Peyer's patch (tissue), 4 donors: ENCODE measurements around the gene APOBEC2. TPM values are rescaled to one million over a fixed set of nuclear protein-coding genes. Genes with fewer than 3 reads are reported as not detected.
"Not testable (repeated sequence)": the region's sequence is repeated elsewhere in the genome, so short reads cannot be mapped to it uniquely, and the experiment has no call there.

ENCODE experiments used
- DNase-seq, 3 donors: peaks; one replicate each; pipeline ENCODE4 v3.0.0-alpha.2; 2017 to 2019
- H3K27ac ChIP-seq, 4 donors: fragments of 200-600 bp; sonication (generic); one replicate each; pipeline ENCODE4 v1.5.1; 2016 to 2019
- H3K27me3 ChIP-seq, 2 donors: fragments of 200-600 bp; sonication (generic); one replicate each; pipeline ENCODE4 v1.5.1; 2019
- H3K36me3 ChIP-seq, 3 donors: fragments of 200-600 bp; sonication (generic); one replicate each; pipeline ENCODE4 v1.5.1; 2016 to 2019
- H3K4me1 ChIP-seq, 4 donors: fragments of 200-600 bp; sonication (generic); one replicate each; pipeline ENCODE4 v1.5.1; 2016 to 2019
- H3K4me3 ChIP-seq, 4 donors: fragments of 200-600 bp; sonication (generic); 1 replicate in 3 of 4; 2 replicates in 1 of 4; pipeline ENCODE4 v1.5.1; 2016 to 2019; ENCODE audit warnings: mild to moderate bottlenecking in 1 of 4
- H3K9me3 ChIP-seq, 4 donors: fragments of 200-600 bp; sonication (generic); one replicate each; pipeline ENCODE4 v1.5.1; 2016 to 2019; ENCODE audit warnings: mild to moderate bottlenecking in 1 of 4
- CTCF ChIP-seq, 6 experiments: fragments of 450-650 bp in 4 of 6; fragments of 200-600 bp in 2 of 6; sonication (generic) in 1 of 6; IDR thresholded peaks; one replicate each; pipeline ENCODE4 v1.5.1; 2017 to 2019; ENCODE audit warnings: antibody characterized with exemption in 6 of 6, mild to moderate bottlenecking in 3 of 6, moderate library complexity in 1 of 6
- POLR2A ChIP-seq, 2 donors: fragments of 450-650 bp; IDR thresholded peaks; one replicate each; pipeline ENCODE4 v1.5.1; 2017; ENCODE audit warnings: antibody characterized with exemption in 2 of 2, mild to moderate bottlenecking in 2 of 2, moderate library complexity in 2 of 2
- total RNA-seq, 4 donors: library from RNA; depleted of rRNA; stranded (reverse); fragments of >200 nt; gene quantifications; one replicate each; pipeline ENCODE4 v1.1.0, GENCODE V29; 2016

APOBEC2 gene
- 1 to 10 TPM in 1 of 4 donors, not detected in 3; 1.1 TPM for total RNA-seq

DNA sequence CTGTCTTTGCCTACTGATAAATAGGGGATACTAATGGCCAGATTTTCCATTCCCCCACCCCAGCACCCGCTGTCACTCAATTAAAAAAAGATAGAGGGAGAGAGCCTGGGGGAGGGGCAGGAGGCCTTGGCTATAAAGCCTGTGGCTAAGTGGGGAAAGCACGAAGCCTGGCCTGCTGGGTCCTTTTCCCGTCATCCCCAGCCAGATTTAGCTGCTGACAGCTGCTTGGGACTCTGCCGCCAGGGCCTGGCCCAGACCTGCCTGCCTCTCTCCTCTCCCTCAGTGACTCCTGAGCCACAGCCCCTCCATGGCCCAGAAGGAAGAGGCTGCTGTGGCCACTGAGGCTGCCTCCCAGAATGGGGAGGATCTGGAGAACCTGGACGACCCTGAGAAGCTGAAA lies at the start of gene APOBEC2:
Gene APOBEC2 (plus strand): TSS at position 162 of the 400 bp plus-strand sequence. CDS start 146 bp downstream, at position 308.
- Histone ChIP-seq H3K27ac (peak within 1 kb of the TSS in 1 of 4 donors; percentile 70), H3K36me3 (no peaks in the 10 kb centered on the region), H3K27me3 (no peaks in the 10 kb centered on the region), H3K4me1 (peaks cover 0 to 4% (median 2%) of the 10 kb centered on the region in 4 donors), H3K9me3 (no peaks in the 10 kb centered on the region), H3K4me3 (no peak within 1 kb of the TSS)
- TF ChIP-seq CTCF (IDR thresholded peaks at IDR 0.05) = no peak
- TF ChIP-seq POLR2A (IDR thresholded peaks at IDR 0.05) = no peak
- no peak for DNase-seq

DNA sequence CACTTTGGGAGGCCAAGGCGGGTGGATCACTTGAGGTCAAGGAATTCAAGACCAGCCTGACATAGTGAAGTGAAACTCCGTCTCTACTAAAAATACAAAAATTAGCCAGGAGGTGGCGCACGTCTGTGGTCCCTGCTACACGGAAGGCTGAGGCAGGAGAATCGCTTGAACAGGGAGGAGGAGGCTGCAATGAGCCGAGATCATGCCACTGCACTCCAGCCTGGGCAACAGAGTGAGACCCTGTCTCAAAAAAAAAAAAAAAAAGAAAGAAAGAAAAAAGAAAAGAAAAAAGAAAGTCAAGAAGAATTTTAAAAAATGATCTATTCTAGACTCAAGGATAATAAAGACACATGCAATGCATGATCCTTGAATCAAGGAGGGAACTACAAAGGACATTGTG lies 46.8 kb upstream of the APOBEC2 start:
- not testable (repeated sequence) for H3K4me1 ChIP-seq, H3K4me3 ChIP-seq, H3K27me3 ChIP-seq, H3K27ac ChIP-seq, H3K36me3 ChIP-seq, H3K9me3 ChIP-seq
- TF ChIP-seq CTCF (IDR thresholded peaks at IDR 0.05) = peak; percentile 30 to 75 (median 71)
- peak; percentile 57 to 82 (median 58) for DNase-seq

GRCh38 chr6:41006980-41007379 lies 46.0 kb upstream of the APOBEC2 start:
- H3K4me3 ChIP-seq, DNase-seq, H3K27me3 ChIP-seq, H3K27ac ChIP-seq, H3K9me3 ChIP-seq, H3K36me3 ChIP-seq, H3K4me1 ChIP-seq: not testable (repeated sequence)

DNA sequence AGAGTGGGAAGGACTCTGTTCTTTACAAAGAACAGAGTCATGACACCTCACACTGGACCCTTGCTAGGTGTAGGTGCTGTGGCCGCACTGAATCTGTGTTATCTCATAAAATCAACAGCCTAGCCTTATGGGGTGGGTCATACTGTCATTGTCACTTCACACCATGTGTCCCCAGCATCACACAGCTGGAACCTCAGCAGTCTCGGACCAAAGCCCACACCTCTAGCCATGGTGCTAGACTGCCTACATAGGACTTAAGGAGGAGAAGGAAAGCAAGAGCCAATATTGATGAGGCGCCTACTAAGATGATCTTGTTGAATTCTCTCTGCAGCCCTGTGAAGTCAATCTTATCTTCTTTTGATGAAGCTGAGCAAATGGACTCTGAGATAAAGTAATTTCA lies 45.0 kb upstream of the APOBEC2 start:
- Histone ChIP-seq H3K9me3 (no peaks in the 10 kb centered on the region), H3K27ac (no peak overlapping the region), H3K4me3 (no peak overlapping the region), H3K4me1 (no peaks in the 10 kb centered on the region), H3K27me3 (no peaks in the 10 kb centered on the region), H3K36me3 (no peaks in the 10 kb centered on the region)
- TF ChIP-seq CTCF (IDR thresholded peaks at IDR 0.05) (no peak), POLR2A (IDR thresholded peaks at IDR 0.05) (no peak)
- no peak for DNase-seq

DNA sequence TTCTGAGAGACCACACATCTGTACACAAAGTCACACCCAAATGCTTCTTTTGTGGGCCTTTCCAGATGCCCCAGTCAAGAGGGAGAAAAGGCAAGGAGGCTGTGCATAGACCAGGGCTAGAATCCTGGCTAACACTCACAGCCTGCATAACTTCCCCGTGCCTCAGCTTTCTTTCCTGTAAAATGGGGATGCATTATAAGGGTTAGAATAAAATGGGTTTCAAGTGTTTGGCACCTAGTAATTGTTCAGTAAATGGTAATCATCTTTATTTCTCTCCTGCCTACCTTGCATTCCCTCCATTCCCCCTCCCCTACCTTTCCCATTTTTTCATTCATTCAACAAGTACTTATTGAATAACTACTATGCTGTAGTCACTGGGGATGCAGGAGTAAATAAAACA lies 43.3 kb upstream of the APOBEC2 start:
- no peak overlapping the region for H3K4me3 ChIP-seq
- DNase-seq = no peak
- no peaks in the 10 kb centered on the region for H3K27me3 ChIP-seq
- H3K9me3 ChIP-seq = no peaks in the 10 kb centered on the region
- H3K4me1 ChIP-seq = no peaks in the 10 kb centered on the region
- H3K27ac ChIP-seq = no peak overlapping the region
- no peaks in the 10 kb centered on the region for H3K36me3 ChIP-seq
- TF ChIP-seq POLR2A (IDR thresholded peaks at IDR 0.05) (no peak), CTCF (IDR thresholded peaks at IDR 0.05) (no peak)

- H3K27ac ChIP-seq = no peak overlapping the region
- TF ChIP-seq CTCF (IDR thresholded peaks at IDR 0.05) (no peak), POLR2A (IDR thresholded peaks at IDR 0.05) (no peak)
- H3K27me3 ChIP-seq = no peaks in the 10 kb centered on the region
- H3K4me3 ChIP-seq = no peak overlapping the region
- no peak for DNase-seq
- no peaks in the 10 kb centered on the region for H3K9me3 ChIP-seq
- no peaks in the 10 kb centered on the region for H3K4me1 ChIP-seq
- H3K36me3 ChIP-seq = no peaks in the 10 kb centered on the region
Observed at GRCh38 chr6:41011673-41012072, 41.3 kb upstream of the APOBEC2 start.
